Measurements from ENCODE around the gene SHOC1.
A peak's percentile ranks its signal among the peaks of the same experiment; 100 is the strongest.

Gene SHOC1

GRCh38 chr9:111794835-111795556 lies at the start of gene SHOC1:
Gene SHOC1 (minus strand): TSS chr9:111794937. CDS start chr9:111791418, 3,519 bp downstream.
- no peak for TF ChIP-seq CTCF (conservative IDR thresholded peaks at IDR 0.05; ENCODE audit: low read depth)
- CTCF ChIA-PET, result no interaction called here
- DNase-seq (ENCODE audit: low spot score), result no peak
- POLR2A ChIA-PET (ENCODE audit: low non-redundant PET), result no interaction called here
- peak within 1 kb of the TSS; percentile 22 for H3K27ac ChIP-seq

GRCh38 chr9:111843971-111844370 lies 49.2 kb upstream of the SHOC1 start:
- peak; percentile 86 for DNase-seq (ENCODE audit: low spot score)
- ChIA-PET POLR2A (ENCODE audit: low non-redundant PET) (no interaction called here), CTCF (interaction anchor here (0.6 to 1.4 kb wide), 2 partner anchors 10 to 11 kb away, joined by 3 to 5 read pairs; no protein-coding TSS in a partner anchor)
- no peak overlapping the region for H3K27ac ChIP-seq
- TF ChIP-seq CTCF (conservative IDR thresholded peaks at IDR 0.05; ENCODE audit: low read depth), result no peak

- no peak overlapping the region for H3K27ac ChIP-seq
- ChIA-PET CTCF (interaction anchor here (0.9 kb wide), 1 partner anchor 11 kb away, joined by 3 read pairs; no protein-coding TSS in a partner anchor), POLR2A (ENCODE audit: low non-redundant PET) (no interaction called here)
- no peak for DNase-seq (ENCODE audit: low spot score)
- TF ChIP-seq CTCF (conservative IDR thresholded peaks at IDR 0.05; ENCODE audit: low read depth), result no peak
Observed at GRCh38 chr9:111842313-111842712, 47.6 kb upstream of the SHOC1 start.

- TF ChIP-seq CTCF (conservative IDR thresholded peaks at IDR 0.05; ENCODE audit: low read depth), result no peak
- ChIA-PET POLR2A (ENCODE audit: low non-redundant PET) (interaction anchor here (0.5 kb wide), 1 partner anchor 111 kb away, joined by 6 read pairs; no protein-coding TSS in a partner anchor), CTCF (interaction anchor here (0.6 to 1.2 kb wide), 3 partner anchors 35 to 137 kb away, joined by 3 to 5 read pairs (median 3); no protein-coding TSS in a partner anchor)
- no peak overlapping the region for H3K27ac ChIP-seq
- no peak for DNase-seq (ENCODE audit: low spot score)
Observed at GRCh38 chr9:111840442-111840841, 45.7 kb upstream of the SHOC1 start.

- DNase-seq (ENCODE audit: low spot score), result no peak
- ChIA-PET POLR2A (ENCODE audit: low non-redundant PET) (no interaction called here), CTCF (interaction anchor here (0.6 to 1.2 kb wide), 3 partner anchors 26 to 137 kb away, joined by 3 to 5 read pairs (median 3); no protein-coding TSS in a partner anchor)
- no peak overlapping the region for H3K27ac ChIP-seq
- TF ChIP-seq CTCF (conservative IDR thresholded peaks at IDR 0.05; ENCODE audit: low read depth), result no peak
Observed at GRCh38 chr9:111839987-111840386, 45.2 kb upstream of the SHOC1 start.

- ChIA-PET CTCF (interaction anchor here (0.6 to 1.2 kb wide), 2 partner anchors 26 to 138 kb away, joined by 3 to 5 read pairs; no protein-coding TSS in a partner anchor), POLR2A (ENCODE audit: low non-redundant PET) (no interaction called here)
- no peak for DNase-seq (ENCODE audit: low spot score)
- no peak for TF ChIP-seq CTCF (conservative IDR thresholded peaks at IDR 0.05; ENCODE audit: low read depth)
- H3K27ac ChIP-seq, result no peak overlapping the region
Observed at GRCh38 chr9:111839387-111839786, 44.6 kb upstream of the SHOC1 start.
